ENCODE measurements around the gene GRK2.

DNA sequence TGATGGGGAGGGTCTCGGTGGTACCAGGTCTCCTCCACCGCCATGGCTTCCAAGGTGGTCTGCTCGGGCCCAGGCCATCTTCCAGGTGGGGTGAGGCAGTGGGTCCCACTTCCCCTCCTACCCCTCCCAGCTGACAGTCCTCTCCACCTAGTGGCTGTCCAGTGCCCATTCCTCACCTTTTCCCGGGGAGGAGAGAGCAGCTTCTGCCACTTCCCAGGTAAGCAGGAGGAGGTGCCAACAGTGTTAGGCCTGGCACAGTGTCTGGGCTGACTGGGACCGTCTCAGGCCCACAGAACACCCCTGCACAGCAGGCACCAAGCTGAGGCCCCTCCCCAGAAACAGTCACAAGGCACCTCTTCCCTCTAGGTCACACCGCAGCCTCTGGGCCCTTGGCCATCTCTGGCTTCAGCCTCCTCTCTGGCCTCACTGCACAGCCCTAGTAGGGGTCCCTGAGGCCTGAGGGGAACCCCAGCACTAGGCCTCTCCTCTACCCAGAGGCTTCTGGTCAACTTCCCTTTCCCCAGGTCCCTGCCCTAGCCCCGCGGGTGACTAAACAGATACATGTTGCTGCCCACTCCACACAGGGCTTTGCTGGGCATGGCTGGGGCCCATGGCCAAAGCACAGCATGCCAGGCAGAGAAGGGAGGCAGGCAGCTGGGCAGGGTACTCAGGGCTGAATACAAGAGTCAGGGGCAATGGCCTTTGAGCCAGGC, 20.5 kb downstream of the GRK2 start:
- TF ChIP-seq POLR2A (IDR thresholded peaks at IDR 0.05; ENCODE audit: control extremely low read depth in 1 of 2, low read depth in 2 of 2, low read length in 2 of 2): no peak
- TF ChIP-seq, protein P1, sequence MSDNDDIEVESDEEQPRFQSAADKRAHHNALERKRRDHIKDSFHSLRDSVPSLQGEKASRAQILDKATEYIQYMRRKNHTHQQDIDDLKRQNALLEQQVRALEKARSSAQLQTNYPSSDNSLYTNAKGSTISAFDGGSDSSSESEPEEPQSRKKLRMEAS (IDR thresholded peaks at IDR 0.05): no peak
- TF ChIP-seq, protein P2, sequence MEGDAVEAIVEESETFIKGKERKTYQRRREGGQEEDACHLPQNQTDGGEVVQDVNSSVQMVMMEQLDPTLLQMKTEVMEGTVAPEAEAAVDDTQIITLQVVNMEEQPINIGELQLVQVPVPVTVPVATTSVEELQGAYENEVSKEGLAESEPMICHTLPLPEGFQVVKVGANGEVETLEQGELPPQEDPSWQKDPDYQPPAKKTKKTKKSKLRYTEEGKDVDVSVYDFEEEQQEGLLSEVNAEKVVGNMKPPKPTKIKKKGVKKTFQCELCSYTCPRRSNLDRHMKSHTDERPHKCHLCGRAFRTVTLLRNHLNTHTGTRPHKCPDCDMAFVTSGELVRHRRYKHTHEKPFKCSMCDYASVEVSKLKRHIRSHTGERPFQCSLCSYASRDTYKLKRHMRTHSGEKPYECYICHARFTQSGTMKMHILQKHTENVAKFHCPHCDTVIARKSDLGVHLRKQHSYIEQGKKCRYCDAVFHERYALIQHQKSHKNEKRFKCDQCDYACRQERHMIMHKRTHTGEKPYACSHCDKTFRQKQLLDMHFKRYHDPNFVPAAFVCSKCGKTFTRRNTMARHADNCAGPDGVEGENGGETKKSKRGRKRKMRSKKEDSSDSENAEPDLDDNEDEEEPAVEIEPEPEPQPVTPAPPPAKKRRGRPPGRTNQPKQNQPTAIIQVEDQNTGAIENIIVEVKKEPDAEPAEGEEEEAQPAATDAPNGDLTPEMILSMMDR (IDR thresholded peaks at IDR 0.05; ENCODE audit: control extremely low read depth in 1 of 3, insufficient read depth in 1 of 3, low read depth in 1 of 3, low read length in 3 of 3): peak in 2 of 3 experiments; percentile 22 to 29; a peak in 1 of 4 replicates
- TF ChIP-seq NRF1 (IDR thresholded peaks at IDR 0.05; ENCODE audit: low read depth, low read length): no peak
- TF ChIP-seq, protein P3, sequence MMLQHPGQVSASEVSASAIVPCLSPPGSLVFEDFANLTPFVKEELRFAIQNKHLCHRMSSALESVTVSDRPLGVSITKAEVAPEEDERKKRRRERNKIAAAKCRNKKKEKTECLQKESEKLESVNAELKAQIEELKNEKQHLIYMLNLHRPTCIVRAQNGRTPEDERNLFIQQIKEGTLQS (IDR thresholded peaks at IDR 0.05; ENCODE audit: insufficient read depth, low read depth, low read length): no peak
- TF ChIP-seq, protein P4, sequence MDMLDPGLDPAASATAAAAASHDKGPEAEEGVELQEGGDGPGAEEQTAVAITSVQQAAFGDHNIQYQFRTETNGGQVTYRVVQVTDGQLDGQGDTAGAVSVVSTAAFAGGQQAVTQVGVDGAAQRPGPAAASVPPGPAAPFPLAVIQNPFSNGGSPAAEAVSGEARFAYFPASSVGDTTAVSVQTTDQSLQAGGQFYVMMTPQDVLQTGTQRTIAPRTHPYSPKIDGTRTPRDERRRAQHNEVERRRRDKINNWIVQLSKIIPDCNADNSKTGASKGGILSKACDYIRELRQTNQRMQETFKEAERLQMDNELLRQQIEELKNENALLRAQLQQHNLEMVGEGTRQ (IDR thresholded peaks at IDR 0.05; ENCODE audit: low read length): no peak

All from H1 (cell line).